Body of pancreas (tissue), 4 donors: ENCODE data around the gene ZNF584. TPM values are rescaled to one million over a fixed set of nuclear protein-coding genes. Genes with fewer than 3 reads are reported as not detected.

Source experiments
- ATAC-seq: fragments of 150-250 bp; one replicate; pipeline ENCODE4 v1.9.1; 2016
- DNase-seq, 4 donors: peaks; one replicate each; pipeline ENCODE4 v3.0.0-alpha.2; 2019
- H3K27ac ChIP-seq, 4 donors: fragments of 200-600 bp; sonication (generic); 1 replicate in 3 of 4; 2 replicates in 1 of 4; pipeline versions ENCODE4 v1.5.1 to v1.6.1; 2016 to 2019; ENCODE audit warnings: mild to moderate bottlenecking in 1 of 4, mixed read lengths in 1 of 4, moderate library complexity in 1 of 4
- H3K27me3 ChIP-seq, 2 donors: fragments of 200-600 bp; sonication (generic); one replicate each; pipeline ENCODE4 v1.6.0; 2016; ENCODE audit warnings: mild to moderate bottlenecking in 1 of 2
- H3K36me3 ChIP-seq, 2 donors: fragments of 200-600 bp; sonication (generic); replicated peaks in 1 of 2; 2 replicates each; pipeline ENCODE4 v1.5.1; 2016; ENCODE audit warnings: low read depth in 2 of 2; ENCODE audit not compliant: insufficient read depth in 1 of 2
- H3K4me1 ChIP-seq: fragments of 200-600 bp; sonication (generic); one replicate; pipeline ENCODE4 v1.6.0; 2016
- H3K4me3 ChIP-seq, 2 donors: fragments of 200-600 bp; sonication (generic); 1 replicate in 1 of 2; 2 replicates in 1 of 2; pipeline ENCODE4 v1.5.1; 2016 to 2019
- H3K9me3 ChIP-seq, 3 donors: fragments of 200-600 bp; sonication (generic); 1 replicate in 2 of 3; 2 replicates in 1 of 3; pipeline ENCODE4 v1.5.1; 2016
- POLR2A ChIP-seq, 3 donors: fragments of 450-650 bp; IDR thresholded peaks; one replicate each; pipeline ENCODE4 v1.6.1; 2016; ENCODE audit warnings: antibody characterized with exemption in 3 of 3, mild to moderate bottlenecking in 2 of 3
- WGBS, 2 donors: methylation state at CpG; one replicate each; pipeline ENCODE4 v1.1.5; 2017; 5-methylcytosine and 5-hydroxymethylcytosine counted together
- intact Hi-C: fragments of 100-400 bp; cut with DNase I; formaldehyde crosslinking; loops from one replicate; pipeline ENCODE4 v1.15.1; 2023
- microRNA-seq, 2 donors: library from miRNA; unstranded; fragments of <30 nt; microRNA quantifications; one replicate each; pipeline ENCODE4, GENCODE V29; 2016; ENCODE audit warnings: borderline number of aligned reads in 2 of 2, borderline replicate concordance in 2 of 2
- small RNA-seq: library from RNA; depleted of rRNA; stranded (forward); fragments of <200 nt; gene quantifications from one replicate; pipeline ENCODE3, GENCODE V24; 2016
- total RNA-seq, 2 donors: library from RNA; depleted of rRNA; stranded (reverse); fragments of >200 nt; gene quantifications; one replicate each; pipeline ENCODE4 v1.1.0, GENCODE V29; 2016
- TF ChIP-seq, protein P1 (sequence below), 7 experiments: fragments of 450-650 bp in 4 of 7; fragments of 200-600 bp in 3 of 7; sonication (generic) in 3 of 7; IDR thresholded peaks; one replicate each; pipeline ENCODE4 v1.5.1; 2016 to 2019; ENCODE audit warnings: antibody characterized with exemption in 7 of 7

Gene ZNF584
- total RNA-seq, 2 donors from 2014 or later, result 4.9 to 11.5 TPM

DNA sequence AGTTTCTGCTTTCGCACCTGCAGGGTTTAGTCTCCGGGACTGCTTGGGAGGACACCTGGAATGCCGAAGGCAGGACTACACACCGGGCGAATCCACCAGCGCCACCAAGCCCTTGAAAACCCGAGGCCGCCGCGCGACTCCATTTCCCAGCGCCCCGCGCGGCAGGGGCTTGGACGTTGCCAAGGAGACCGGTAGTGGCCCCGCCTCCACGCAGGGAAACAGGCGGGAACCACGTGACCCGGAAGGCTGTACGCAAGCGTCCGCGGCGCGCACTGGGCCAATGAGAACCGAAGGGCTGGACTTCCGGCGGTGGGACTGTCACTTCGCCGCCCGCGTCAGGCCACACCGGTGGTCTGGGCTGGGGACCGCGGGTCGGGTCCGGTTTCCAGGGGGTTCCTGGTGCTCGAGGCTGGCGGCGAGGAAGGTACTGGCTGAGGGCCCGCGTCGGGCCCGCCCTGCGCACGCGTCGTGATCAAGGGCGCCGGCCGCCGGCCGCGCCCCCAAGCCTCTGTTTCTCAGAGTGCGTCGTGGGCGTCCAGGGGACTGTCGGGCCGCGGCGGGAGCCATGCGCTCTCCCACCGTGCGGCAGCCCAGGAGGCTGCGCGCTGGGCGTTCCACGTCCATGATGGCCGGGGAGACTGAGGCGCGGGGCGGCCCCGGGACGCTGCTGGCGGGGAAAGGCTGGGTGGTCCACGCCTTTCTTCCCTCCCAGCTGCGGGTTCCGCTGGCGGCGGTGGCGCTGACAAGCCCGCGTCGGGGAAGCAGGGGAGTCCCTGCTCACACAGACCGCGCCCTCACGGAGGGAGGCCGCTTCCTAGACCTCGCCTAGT is 58.5 kb downstream of the ZNF584 start, which contains the start of gene ZNF324:
ZNF324 (plus strand) TSS at position 321 of the 830 bp plus-strand sequence. CDS start 2,106 bp downstream, outside the sequence.
- ATAC-seq (peak; percentile 97), DNase-seq (peak; percentile 98 to 99 (median 98))
- Histone ChIP-seq H3K27me3 (no peaks in the 10 kb centered on the region), H3K27ac (peak within 1 kb of the TSS in 3 of 4 donors; percentile 35 to 81 (median 75)), H3K36me3 (peaks cover 0 to 8% of the 10 kb centered on the region in 2 donors), H3K9me3 (no peaks in the 10 kb centered on the region), H3K4me1 (peaks cover 18% of the 10 kb centered on the region), H3K4me3 (peak within 1 kb of the TSS; percentile 92 to 99)
- peak; percentile 19 to 62 (median 58) for TF ChIP-seq POLR2A (IDR thresholded peaks at IDR 0.05)
- TF ChIP-seq, protein P1, sequence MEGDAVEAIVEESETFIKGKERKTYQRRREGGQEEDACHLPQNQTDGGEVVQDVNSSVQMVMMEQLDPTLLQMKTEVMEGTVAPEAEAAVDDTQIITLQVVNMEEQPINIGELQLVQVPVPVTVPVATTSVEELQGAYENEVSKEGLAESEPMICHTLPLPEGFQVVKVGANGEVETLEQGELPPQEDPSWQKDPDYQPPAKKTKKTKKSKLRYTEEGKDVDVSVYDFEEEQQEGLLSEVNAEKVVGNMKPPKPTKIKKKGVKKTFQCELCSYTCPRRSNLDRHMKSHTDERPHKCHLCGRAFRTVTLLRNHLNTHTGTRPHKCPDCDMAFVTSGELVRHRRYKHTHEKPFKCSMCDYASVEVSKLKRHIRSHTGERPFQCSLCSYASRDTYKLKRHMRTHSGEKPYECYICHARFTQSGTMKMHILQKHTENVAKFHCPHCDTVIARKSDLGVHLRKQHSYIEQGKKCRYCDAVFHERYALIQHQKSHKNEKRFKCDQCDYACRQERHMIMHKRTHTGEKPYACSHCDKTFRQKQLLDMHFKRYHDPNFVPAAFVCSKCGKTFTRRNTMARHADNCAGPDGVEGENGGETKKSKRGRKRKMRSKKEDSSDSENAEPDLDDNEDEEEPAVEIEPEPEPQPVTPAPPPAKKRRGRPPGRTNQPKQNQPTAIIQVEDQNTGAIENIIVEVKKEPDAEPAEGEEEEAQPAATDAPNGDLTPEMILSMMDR (IDR thresholded peaks at IDR 0.05), result peak in 2 of 7 experiments; percentile 2 to 24
- intact Hi-C loops, result no loop called here
- 0% methylated on average over 1 to 88 of the region's 92 CpGs for WGBS, 2 donors

Small RNAs within 50 kb of the gene (microRNA-seq; reads per million reads assigned to microRNA genes)
- 0 reads per million in 2 donors for gene MIR4754

Small RNAs within 50 kb of the gene (small RNA-seq; reads per million reads assigned to genes)
- gene MIR4754, result not detected
- 1.6 reads per million, percentile 63 among the genes with 10 or more reads in this experiment for gene RNA5SP473

Other genes with a start within 250 kb of the ZNF584 start
- 10 to 100 TPM; 15.6 to 31.6 TPM for gene ZNF274, start 225.6 kb upstream of the ZNF584 start, total RNA-seq
- 10 to 100 TPM in 1 of 2 donors, 1 to 10 TPM in 1; 9.9 to 17.1 TPM for gene ZNF544, start 179.7 kb upstream of the ZNF584 start, total RNA-seq
- gene ZNF8, start 129.7 kb upstream of the ZNF584 start, total RNA-seq, result 1 to 10 TPM; 3.6 to 4.6 TPM
- gene ERVK3-1, start 103.3 kb upstream of the ZNF584 start, total RNA-seq, result 10 to 100 TPM; 39.6 to 54.2 TPM
- gene ZSCAN22, start 81.7 kb upstream of the ZNF584 start, total RNA-seq, result 1 to 10 TPM in 1 of 2 donors, under 1 TPM in 1; 0.99 to 3.1 TPM
- 10 to 100 TPM in 1 of 2 donors, 1 to 10 TPM in 1; 6.2 to 11.5 TPM for gene A1BG, start 55.2 kb upstream of the ZNF584 start, total RNA-seq
- 1 to 10 TPM; 4.6 to 4.7 TPM for gene ZNF497, start 45.9 kb upstream of the ZNF584 start, total RNA-seq
- gene ZNF837, start 27.6 kb upstream of the ZNF584 start, total RNA-seq, result 10 to 100 TPM in 1 of 2 donors, 1 to 10 TPM in 1; 7.3 to 15.2 TPM
- 1,000 to 10,000 TPM in 1 of 2 donors, 100 to 1,000 TPM in 1; 577 to 1,133 TPM for gene RPS5, start 21.4 kb upstream of the ZNF584 start, total RNA-seq
- gene RNF225, start 13.0 kb upstream of the ZNF584 start, total RNA-seq, result not detected
- gene ZNF132, start 31.5 kb downstream of the ZNF584 start, total RNA-seq, result 1 to 10 TPM; 3.4 to 5.9 TPM
- 1 to 10 TPM; 4.6 to 8.6 TPM for gene ZNF324B, start 43.0 kb downstream of the ZNF584 start, total RNA-seq
- gene ZNF324, start 58.4 kb downstream of the ZNF584 start, total RNA-seq, result 10 to 100 TPM in 1 of 2 donors, 1 to 10 TPM in 1; 9.9 to 13.2 TPM
- gene ZNF446, start 67.7 kb downstream of the ZNF584 start, total RNA-seq, result 10 to 100 TPM in 1 of 2 donors, 1 to 10 TPM in 1; 8.2 to 10.4 TPM
- gene SLC27A5, start 103.3 kb downstream of the ZNF584 start, total RNA-seq, result 1 to 10 TPM; 5.4 to 9.9 TPM
- 10 to 100 TPM in 1 of 2 donors, 1 to 10 TPM in 1; 9.9 to 12.9 TPM for gene ZBTB45, start 111.2 kb downstream of the ZNF584 start, total RNA-seq
- gene TRIM28, start 135.4 kb downstream of the ZNF584 start, total RNA-seq, result 100 to 1,000 TPM; 244 to 273 TPM
- 10 to 100 TPM; 22.7 to 66.4 TPM for gene CHMP2A, start 146.5 kb downstream of the ZNF584 start, total RNA-seq
- gene UBE2M, start 150.0 kb downstream of the ZNF584 start, total RNA-seq, result 10 to 100 TPM; 10.5 to 11.7 TPM
- gene MZF1, start 164.7 kb downstream of the ZNF584 start, total RNA-seq, result 10 to 100 TPM; 31.4 to 59.3 TPM